ENCODE measurements around the gene PARVB.

- no peak for TF ChIP-seq CTCF (conservative IDR thresholded peaks at IDR 0.05)
- no peak for TF ChIP-seq EZH2 (IDR thresholded peaks at IDR 0.05; ENCODE audit: low read depth)
Observed at GRCh38 chr22:44108806-44109385, 84.8 kb downstream of the PARVB start.
